Endothelial cell of umbilical vein (primary cell): ENCODE measurements around the gene SLC22A17. TPM values are rescaled to one million over a fixed set of nuclear protein-coding genes. Genes with fewer than 3 reads are reported as not detected.

Source experiments
- BruUV-seq: library from RNA; stranded (reverse); fragments of 400-500 nt; replicated peaks from 2 replicates; lab custom pipeline; 2021; lab: Mats Ljungman, UMichigan
- CTCF ChIA-PET: fragments of 300-600, 350-600 bp; sonication (Branson Sonifier 250); formaldehyde crosslinking; loops from one replicate; lab custom pipeline; 2021; ENCODE audit warnings: antibody characterized with exemption, inconsistent platforms; lab: Charles Lee
- POLR2A ChIA-PET: fragments of 300-600, 350-600 bp; sonication (Branson Sonifier 250); formaldehyde crosslinking; loops from one replicate; lab custom pipeline; 2021; ENCODE audit warnings: antibody characterized with exemption, inconsistent platforms; lab: Charles Lee
- DNase-seq: peaks from one replicate; pipeline ENCODE4 v3.0.0-alpha.2; 2011; ENCODE audit warnings: low read depth, low spot score
- FAIRE-seq: peaks from 2 replicates; lab custom pipeline; 2011; peaks lifted over from hg19 to GRCh38; lab: Jason Lieb, UNC
- H2AFZ ChIP-seq: 2 replicates; pipeline ENCODE4 v1.6.0; 2012; ENCODE audit warnings: low read depth, low read length, control low read depth, inconsistent platforms
- H3K27ac ChIP-seq: 2 replicates; pipeline ENCODE4 v1.5.1; 2011; ENCODE audit warnings: low read depth, mild to moderate bottlenecking, control low read depth, low read length, moderate library complexity; ENCODE audit not compliant: insufficient read depth
- H3K27me3 ChIP-seq, 2 experiments: 2 replicates each; pipeline versions ENCODE4 v1.6.0 to v1.6.1; 2011; ENCODE audit warnings: low read length in 2 of 2, mixed read lengths in 1 of 2; ENCODE audit not compliant: control insufficient read depth in 2 of 2, insufficient read depth in 2 of 2
- H3K36me3 ChIP-seq, 2 experiments: 2 replicates in 1 of 2; 3 replicates in 1 of 2; pipeline ENCODE4 v1.5.1; 2011; ENCODE audit warnings: low read length in 2 of 2, mild to moderate bottlenecking in 1 of 2, moderate library complexity in 1 of 2; ENCODE audit not compliant: control insufficient read depth in 2 of 2, insufficient read depth in 2 of 2; ENCODE audit errors: extremely low read depth in 1 of 2
- H3K4me1 ChIP-seq: 3 replicates; pipeline ENCODE4 v1.5.1; 2011; ENCODE audit warnings: mild to moderate bottlenecking, low read length; ENCODE audit not compliant: control insufficient read depth, insufficient read depth; ENCODE audit errors: extremely low read depth
- H3K4me2 ChIP-seq: 2 replicates; pipeline ENCODE4 v1.6.1; 2011; ENCODE audit warnings: low read length, control low read depth, mixed read lengths; ENCODE audit not compliant: insufficient read depth
- H3K4me3 ChIP-seq, 3 experiments: fragments of 200-600 bp in 1 of 3; sonication (generic), shearing (Covaris generic) in 1 of 3; replicated peaks in 1 of 3; 2 replicates each; pipeline ENCODE4 v1.5.1; 2011 to 2016; ENCODE audit warnings: control low read depth in 3 of 3, low read length in 3 of 3, mild to moderate bottlenecking in 2 of 3, inconsistent platforms in 1 of 3, low read depth in 1 of 3, moderate library complexity in 1 of 3; ENCODE audit not compliant: insufficient read depth in 1 of 3
- H3K79me2 ChIP-seq: 2 replicates; pipeline ENCODE4 v1.6.0; 2012; ENCODE audit warnings: low read length, inconsistent platforms; ENCODE audit not compliant: control insufficient read depth, insufficient read depth
- H3K9ac ChIP-seq: replicated peaks from 2 replicates; pipeline ENCODE3; 2011; ENCODE audit warnings: low read length, control low read depth; ENCODE audit not compliant: insufficient read depth; ENCODE audit errors: extremely low read depth
- H3K9me1 ChIP-seq: replicated peaks from 3 replicates; pipeline ENCODE4 v1.6.0; 2011; ENCODE audit warnings: mild to moderate bottlenecking, low read length; ENCODE audit not compliant: control insufficient read depth, insufficient read depth; ENCODE audit errors: extremely low read depth
- H3K9me3 ChIP-seq: replicated peaks from 2 replicates; pipeline ENCODE4 v1.5.1; 2012; ENCODE audit warnings: low read length, inconsistent platforms; ENCODE audit not compliant: control insufficient read depth, insufficient read depth
- H4K20me1 ChIP-seq: replicated peaks from 2 replicates; pipeline ENCODE3; 2011; ENCODE audit warnings: mild to moderate bottlenecking, low read length; ENCODE audit not compliant: control insufficient read depth, insufficient read depth; ENCODE audit errors: extremely low read depth
- EZH2 ChIP-seq: IDR thresholded peaks from 2 replicates; pipeline ENCODE4 v1.6.1; 2012; ENCODE audit warnings: borderline replicate concordance, low read depth, mild to moderate bottlenecking, moderate library complexity, low read length, inconsistent platforms; ENCODE audit not compliant: severe bottlenecking
- FOS ChIP-seq: IDR thresholded peaks from 2 replicates; pipeline ENCODE4 v1.6.1; 2011; ENCODE audit warnings: mild to moderate bottlenecking, low read length, moderate library complexity, borderline replicate concordance; ENCODE audit not compliant: insufficient read depth
- GATA2 ChIP-seq: IDR thresholded peaks from 2 replicates; pipeline ENCODE4 v1.7.0; 2011; ENCODE audit warnings: low read depth, mild to moderate bottlenecking, moderate library complexity, mixed read lengths, low read length; ENCODE audit not compliant: insufficient read length, insufficient read depth
- JUN ChIP-seq: IDR thresholded peaks from 2 replicates; pipeline ENCODE4 v1.6.1; 2011; ENCODE audit warnings: borderline replicate concordance, low read depth; ENCODE audit not compliant: insufficient read length, insufficient read depth
- MYC ChIP-seq: IDR thresholded peaks from one replicate; pipeline ENCODE4 v1.6.1; 2011; ENCODE audit warnings: mild to moderate bottlenecking, low read depth, low read length
- POLR2A ChIP-seq: IDR thresholded peaks from 2 replicates; pipeline ENCODE4 v1.6.1; 2012; ENCODE audit warnings: low read depth, mild to moderate bottlenecking, control low read depth, low read length
- POLR2AphosphoS5 ChIP-seq: IDR thresholded peaks from 2 replicates; pipeline ENCODE4 v1.6.1; 2012; ENCODE audit warnings: low read depth, mild to moderate bottlenecking, control low read depth, low read length, moderate library complexity; ENCODE audit not compliant: insufficient read depth
- dilution Hi-C: fragments of 300-500 bp; cut with MboI; formaldehyde crosslinking; loops from one replicate; pipeline ENCODE4 v1.15.0; 2019; ENCODE audit warnings: low sequenced_read_pairs; ENCODE audit not compliant: extremely low pct_ligation_motif_present
- intact Hi-C: fragments of 100-400 bp; cut with micrococcal nuclease; formaldehyde crosslinking; loops from one replicate; pipeline ENCODE4 v1.10.0; 2022
- polyA plus RNA-seq, 4 experiments: library from polyadenylated mRNA; depleted of rRNA in 3 of 4; stranded (reverse) in 3 of 4; unstranded in 1 of 4; fragments of >200 nt; gene quantifications; 2 replicates each; pipeline versions ENCODE4 v1.2.1 to v1.2.3, GENCODE V29; 2011 to 2012; ENCODE audit warnings: missing spikeins in 1 of 4
- total RNA-seq: library from RNA; stranded (reverse); gene quantifications from 2 replicates; pipeline ENCODE4 v1.2.3, GENCODE V29; 2021
- TF ChIP-seq, protein P1 (sequence below): IDR thresholded peaks from 2 replicates; pipeline ENCODE4 v1.6.1; 2011; ENCODE audit not compliant: insufficient read depth, insufficient read length
- TF ChIP-seq, protein P2 (sequence below), 2 donors: IDR thresholded peaks; 1 replicate in 1 of 2; 2 replicates in 1 of 2; pipeline ENCODE4 v1.5.1; 2011; ENCODE audit warnings: low read length in 2 of 2, mild to moderate bottlenecking in 2 of 2, moderate library complexity in 2 of 2, control low read depth in 1 of 2, inconsistent platforms in 1 of 2, low read depth in 1 of 2; ENCODE audit not compliant: insufficient read depth in 1 of 2; ENCODE audit errors: extremely low read depth in 1 of 2

The SLC22A17 gene
- total and polyA plus RNA-seq, 2 donors (not counting 3 experiments of a cell fraction or from before 2014, with no cell fraction given) = 2.9 to 4.6 TPM

DNA sequence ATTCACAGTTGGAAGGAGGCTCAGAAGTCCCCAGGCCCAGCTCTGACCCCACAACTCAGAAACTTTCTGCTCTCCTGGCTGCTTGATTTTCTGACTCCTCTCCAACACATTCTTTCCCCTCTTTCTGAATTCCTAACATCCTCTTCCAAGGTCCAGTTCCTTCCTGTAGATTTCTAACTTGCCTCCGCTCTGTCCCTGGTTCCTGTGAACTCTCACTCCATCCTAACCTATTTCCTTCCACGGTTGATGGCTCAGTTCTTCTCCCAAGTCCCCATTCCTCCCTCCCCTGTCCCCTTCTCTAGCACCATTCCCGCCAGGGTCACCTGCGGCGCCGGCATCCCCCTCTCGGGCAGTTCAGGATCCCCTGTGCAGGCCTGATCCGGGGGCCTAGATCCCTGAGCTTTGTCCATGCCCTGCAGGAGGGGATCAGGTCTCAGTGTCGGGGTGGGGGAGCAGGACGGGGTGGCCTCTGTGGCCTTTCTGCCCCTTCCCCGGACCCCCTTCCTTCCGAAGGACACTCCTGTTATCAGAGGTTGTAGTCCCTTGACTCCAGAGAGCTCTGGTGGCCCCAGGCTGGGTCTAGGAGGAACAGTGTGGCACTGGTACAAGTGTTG lies 6.0 kb upstream of the SLC22A17 start:
- ChIA-PET POLR2A (no interaction called here), CTCF (interaction anchor here (1.3 kb wide), 1 partner anchor 12 kb away, joined by 4 read pairs; no protein-coding TSS in a partner anchor)
- Histone ChIP-seq H3K4me3 (no peak overlapping the region), H3K79me2 (no peaks in the 10 kb centered on the region), H3K27ac (no peak overlapping the region), H4K20me1 (no peaks in the 10 kb centered on the region), H3K9me1 (no peaks in the 10 kb centered on the region), H3K9me3 (no peaks in the 10 kb centered on the region), H3K36me3 (no peaks in the 10 kb centered on the region), H3K4me1 (no peaks in the 10 kb centered on the region), H3K9ac (no peak overlapping the region), H3K4me2 (no peak overlapping the region), H3K27me3 (peaks cover 8 to 16% of the 10 kb centered on the region in 2 experiments), H2AFZ (no peak overlapping the region)
- no TSS peak for BruUV-seq
- no peak for DNase-seq
- no peak for TF ChIP-seq GATA2
- TF ChIP-seq FOS = no peak
- no peak for TF ChIP-seq POLR2A
- TF ChIP-seq POLR2AphosphoS5 = no peak
- TF ChIP-seq, protein P1, sequence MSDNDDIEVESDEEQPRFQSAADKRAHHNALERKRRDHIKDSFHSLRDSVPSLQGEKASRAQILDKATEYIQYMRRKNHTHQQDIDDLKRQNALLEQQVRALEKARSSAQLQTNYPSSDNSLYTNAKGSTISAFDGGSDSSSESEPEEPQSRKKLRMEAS = no peak
- TF ChIP-seq EZH2 = no peak
- TF ChIP-seq JUN = no peak
- TF ChIP-seq, protein P2, sequence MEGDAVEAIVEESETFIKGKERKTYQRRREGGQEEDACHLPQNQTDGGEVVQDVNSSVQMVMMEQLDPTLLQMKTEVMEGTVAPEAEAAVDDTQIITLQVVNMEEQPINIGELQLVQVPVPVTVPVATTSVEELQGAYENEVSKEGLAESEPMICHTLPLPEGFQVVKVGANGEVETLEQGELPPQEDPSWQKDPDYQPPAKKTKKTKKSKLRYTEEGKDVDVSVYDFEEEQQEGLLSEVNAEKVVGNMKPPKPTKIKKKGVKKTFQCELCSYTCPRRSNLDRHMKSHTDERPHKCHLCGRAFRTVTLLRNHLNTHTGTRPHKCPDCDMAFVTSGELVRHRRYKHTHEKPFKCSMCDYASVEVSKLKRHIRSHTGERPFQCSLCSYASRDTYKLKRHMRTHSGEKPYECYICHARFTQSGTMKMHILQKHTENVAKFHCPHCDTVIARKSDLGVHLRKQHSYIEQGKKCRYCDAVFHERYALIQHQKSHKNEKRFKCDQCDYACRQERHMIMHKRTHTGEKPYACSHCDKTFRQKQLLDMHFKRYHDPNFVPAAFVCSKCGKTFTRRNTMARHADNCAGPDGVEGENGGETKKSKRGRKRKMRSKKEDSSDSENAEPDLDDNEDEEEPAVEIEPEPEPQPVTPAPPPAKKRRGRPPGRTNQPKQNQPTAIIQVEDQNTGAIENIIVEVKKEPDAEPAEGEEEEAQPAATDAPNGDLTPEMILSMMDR (IDR thresholded peaks at IDR 0.05; ENCODE audit: extremely low read depth in 1 of 2, insufficient read depth in 1 of 2, low read depth in 1 of 2, low read length in 2 of 2) = no peak
- TF ChIP-seq MYC = no peak
- dilution Hi-C loops (no loop called here), intact Hi-C loops (no loop called here)
- no peak for FAIRE-seq
